Measurements from ENCODE around the gene TGFBR2. TPM values are rescaled to one million over a fixed set of nuclear protein-coding genes. Genes with fewer than 3 reads are reported as not detected.

Gene TGFBR2
- polyA plus RNA-seq, 1 of the 3 experiments (the other 2 are of a cell fraction) = 48.3 TPM

GRCh38 chr3:30586096-30586805, 20.1 kb upstream of the TGFBR2 start:
- no peak overlapping the region for H3K9ac ChIP-seq
- DNase-seq = no peak
- no peak overlapping the region for H3K4me2 ChIP-seq
- H3K79me2 ChIP-seq (ENCODE audit: insufficient read depth) = no peaks in the 10 kb centered on the region
- H3K4me1 ChIP-seq (ENCODE audit: control insufficient read depth in 1 of 2, insufficient read depth in 2 of 2, low read depth in 1 of 2, low read length in 1 of 2) = peaks cover 0 to 2% of the 10 kb centered on the region in 2 experiments; a peak in 2 of 4 replicates
- H3K36me3 ChIP-seq (replicated peaks in 1 of 2; ENCODE audit: control insufficient read depth in 1 of 2, insufficient read depth in 2 of 2, low read length in 1 of 2) = no peaks in the 10 kb centered on the region
- H3K9me2 ChIP-seq = no peaks in the 10 kb centered on the region
- H3K27me3 ChIP-seq (ENCODE audit: insufficient read depth) = no peaks in the 10 kb centered on the region
- peak overlapping the region in 1 of 2 experiments; percentile 7; a peak in 1 of 4 replicates for H3K27ac ChIP-seq (ENCODE audit: low read depth in 2 of 2, low read length in 1 of 2)
- H3K9me3 ChIP-seq = no peaks in the 10 kb centered on the region
- no peaks in the 10 kb centered on the region for H3F3A ChIP-seq (replicated peaks; ENCODE audit: insufficient read depth)
- H4K20me1 ChIP-seq (ENCODE audit: insufficient read depth) = no peaks in the 10 kb centered on the region
- no peak overlapping the region for H3K4me3 ChIP-seq (ENCODE audit: low read depth in 2 of 2, low read length in 1 of 2)
- ChIA-PET CTCF (no interaction called here), POLR2A (no interaction called here)
- WGBS (ENCODE audit: low lambda C conversion rate) = 65% methylated on average over 4 of the region's 4 CpGs
- H2AFZ ChIP-seq (ENCODE audit: low read depth) = peak overlapping the region; percentile 28; the same call in 1 of the 2 replicates
- TF ChIP-seq FOXJ3 (CRISPR knock-in tag; IDR thresholded peaks at IDR 0.05) (no peak), MXI1 (IDR thresholded peaks at IDR 0.05; ENCODE audit: low read depth, low read length) (no peak), REST (IDR thresholded peaks at IDR 0.05; ENCODE audit: low read depth, low read length) (no peak), GATA2 (CRISPR knock-in tag; IDR thresholded peaks at IDR 0.05) (no peak), PBX3 (IDR thresholded peaks at IDR 0.05) (peak; percentile 67), CHD2 (IDR thresholded peaks at IDR 0.05; ENCODE audit: low read length, partially characterized antibody) (no peak), RFX5 (IDR thresholded peaks at IDR 0.05; ENCODE audit: low read length) (no peak), MEF2A (IDR thresholded peaks at IDR 0.05; ENCODE audit: borderline replicate concordance, low read depth) (no peak), USF1 (IDR thresholded peaks at IDR 0.05; ENCODE audit: borderline replicate concordance, low read depth) (no peak), EZH2phosphoT487 (IDR thresholded peaks at IDR 0.05; ENCODE audit: borderline replicate concordance, low read depth) (no peak), FOSL2 (IDR thresholded peaks at IDR 0.05; ENCODE audit: borderline replicate concordance, low read depth) (peak; percentile 47; the same call in 1 of the 2 replicates), RCOR1 (IDR thresholded peaks at IDR 0.05; ENCODE audit: low read length) (no peak), SIN3A (IDR thresholded peaks at IDR 0.05; ENCODE audit: borderline replicate concordance, low read depth, low read length) (no peak), YY1 (IDR thresholded peaks at IDR 0.05; ENCODE audit: low read depth) (no peak), JUND (IDR thresholded peaks at IDR 0.05) (peak; percentile 55; the same call in 1 of the 2 replicates), TEAD4 (IDR thresholded peaks at IDR 0.05; ENCODE audit: borderline replicate concordance, insufficient read depth) (no peak), RXRA (IDR thresholded peaks at IDR 0.05; ENCODE audit: borderline replicate concordance, low read depth) (0 out of 2 replicates have a peak, but pooled peaks have one; percentile 27), TAF1 (IDR thresholded peaks at IDR 0.05; ENCODE audit: borderline replicate concordance, low read depth, low read length) (no peak), TCF12 (IDR thresholded peaks at IDR 0.05) (peak; percentile 77), GABPA (IDR thresholded peaks at IDR 0.05; ENCODE audit: low read depth) (no peak), FOXM1 (IDR thresholded peaks at IDR 0.05; ENCODE audit: low read depth) (no peak), RAD21 (IDR thresholded peaks at IDR 0.05; ENCODE audit: low read length) (no peak), IRF3 (IDR thresholded peaks at IDR 0.05; ENCODE audit: low read depth, low read length) (no peak), USF2 (IDR thresholded peaks at IDR 0.05; ENCODE audit: borderline replicate concordance, low read depth, low read length) (no peak), ELF1 (IDR thresholded peaks at IDR 0.05) (no peak), EP300 (IDR thresholded peaks at IDR 0.05; ENCODE audit: borderline replicate concordance in 1 of 2, low read depth in 1 of 2, low read length in 1 of 2) (peak in 1 of 2 experiments; percentile 69; a peak in 1 of 4 replicates), MAX (IDR thresholded peaks at IDR 0.05; ENCODE audit: low read depth) (0 out of 2 replicates have a peak, but pooled peaks have one; percentile 26)
